Measurements from ENCODE around the gene HOXA2.

HOXA2 gene

GRCh38 chr7:27098578-27099451 is 3.7 kb downstream of the HOXA2 start:
- no peak for DNase-seq (ENCODE audit: low spot score)

GRCh38 chr7:27097686-27098577 is 4.6 kb downstream of the HOXA2 start:
- DNase-seq (ENCODE audit: low spot score) = no peak

- DNase-seq (ENCODE audit: low spot score) = no peak
These were observed 5.5 kb downstream of the HOXA2 start for GRCh38 chr7:27096768-27097514.

- DNase-seq (ENCODE audit: low spot score) = peak; percentile 74
These were observed 6.4 kb downstream of the HOXA2 start, which contains the start of gene HOXA1 for GRCh38 chr7:27095897-27096767. Gene HOXA1 (minus strand): TSS chr7:27096000. CDS start chr7:27095912, 88 bp downstream.

- DNase-seq (ENCODE audit: low spot score) = no peak
These were observed 7.2 kb downstream of the HOXA2 start for GRCh38 chr7:27095050-27095896.

- DNase-seq (ENCODE audit: low spot score) = no peak
These were observed 8.0 kb downstream of the HOXA2 start for GRCh38 chr7:27094304-27095049.

- DNase-seq (ENCODE audit: low spot score) = no peak
These were observed 9.1 kb downstream of the HOXA2 start for GRCh38 chr7:27093184-27093895.

- DNase-seq (ENCODE audit: low spot score) = no peak
These were observed 9.7 kb downstream of the HOXA2 start for GRCh38 chr7:27092819-27093110.

- DNase-seq (ENCODE audit: low spot score) = no peak
These were observed 10.3 kb downstream of the HOXA2 start for GRCh38 chr7:27091941-27092818.

GRCh38 chr7:27091105-27091504 is 11.4 kb downstream of the HOXA2 start:
- DNase-seq (ENCODE audit: low spot score) = no peak

- no peak for DNase-seq (ENCODE audit: low spot score)
These were observed 14.2 kb downstream of the HOXA2 start for GRCh38 chr7:27088002-27088922.

- DNase-seq (ENCODE audit: low spot score) = no peak
These were observed 18.8 kb downstream of the HOXA2 start for GRCh38 chr7:27083646-27084045.

- no peak for DNase-seq (ENCODE audit: low spot score)
These were observed 20.3 kb downstream of the HOXA2 start for GRCh38 chr7:27082171-27082570.

- DNase-seq (ENCODE audit: low spot score) = no peak
These were observed 21.5 kb downstream of the HOXA2 start for GRCh38 chr7:27080844-27081436.

GRCh38 chr7:27079234-27079975 is 23.1 kb downstream of the HOXA2 start:
- no peak for DNase-seq (ENCODE audit: low spot score)
